Measurements from ENCODE around the gene PPP6C. TPM values are rescaled to one million over a fixed set of nuclear protein-coding genes. Genes with fewer than 3 reads are reported as not detected.

The PPP6C gene
- total RNA-seq, 1 experiment from 2014 or later = 41.2 TPM

- Mint-ChIP-seq H3K36me3 (ENCODE audit: insufficient read depth, unreplicated experiment) (peaks cover 27% of the 10 kb centered on the region), H3K27me3 (ENCODE audit: insufficient read depth, unreplicated experiment) (no peaks in the 10 kb centered on the region), H3K4me1 (ENCODE audit: low read depth, unreplicated experiment) (no peaks in the 10 kb centered on the region), H3K9me3 (ENCODE audit: unreplicated experiment) (no peaks in the 10 kb centered on the region), H3K27ac (ENCODE audit: unreplicated experiment) (no peak overlapping the region), H3K4me3 (ENCODE audit: unreplicated experiment) (no peak overlapping the region)
- H3K4me1 ChIP-seq = no peaks in the 10 kb centered on the region
- no TSS peak for BruUV-seq (replicated peaks)
- H3K4me3 ChIP-seq (ENCODE audit: low read depth, low read length) = no peak overlapping the region
- no peak for TF ChIP-seq CTCF (IDR thresholded peaks at IDR 0.05; ENCODE audit: insufficient read depth in 1 of 2, low read depth in 1 of 2, low read length in 1 of 2, severe bottlenecking in 1 of 2, unreplicated experiment in 1 of 2)
- H3K27me3 ChIP-seq (replicated peaks; ENCODE audit: control insufficient read depth, insufficient read depth, low read length) = no peaks in the 10 kb centered on the region
- ChIA-PET POLR2A (interaction anchor here (0.6 kb wide), 1 partner anchor 153 kb away, joined by 3 read pairs; no protein-coding TSS in a partner anchor), CTCF (no interaction called here)
- DNase-seq = no peak
- intact Hi-C loops (cut with micrococcal nuclease; ENCODE audit: unreplicated experiment) = no loop called here
- no peaks in the 10 kb centered on the region for H3K9me3 ChIP-seq
- H3K36me3 ChIP-seq (ENCODE audit: control insufficient read depth, insufficient read depth, low read length) = no peaks in the 10 kb centered on the region
Measured at GRCh38 chr9:125214186-125214585, 24.6 kb upstream of the PPP6C start.

GRCh38 chr9:125204477-125204876 is 14.9 kb upstream of the PPP6C start:
- no peak for DNase-seq
- Mint-ChIP-seq H3K27me3 (ENCODE audit: insufficient read depth, unreplicated experiment) (no peaks in the 10 kb centered on the region), H3K4me3 (ENCODE audit: unreplicated experiment) (no peak overlapping the region), H3K9me3 (ENCODE audit: unreplicated experiment) (no peaks in the 10 kb centered on the region), H3K27ac (ENCODE audit: unreplicated experiment) (peak overlapping the region; percentile 20), H3K4me1 (ENCODE audit: low read depth, unreplicated experiment) (peaks cover 18% of the 10 kb centered on the region), H3K36me3 (ENCODE audit: insufficient read depth, unreplicated experiment) (peaks cover 54% of the 10 kb centered on the region)
- Histone ChIP-seq H3K9me3 (no peaks in the 10 kb centered on the region), H3K27me3 (replicated peaks; ENCODE audit: control insufficient read depth, insufficient read depth, low read length) (no peaks in the 10 kb centered on the region), H3K4me3 (ENCODE audit: low read depth, low read length) (no peak overlapping the region), H3K4me1 (peaks cover 11% of the 10 kb centered on the region), H3K36me3 (ENCODE audit: control insufficient read depth, insufficient read depth, low read length) (no peaks in the 10 kb centered on the region)
- BruUV-seq (replicated peaks) = no TSS peak
- no peak for TF ChIP-seq CTCF (IDR thresholded peaks at IDR 0.05; ENCODE audit: insufficient read depth in 1 of 2, low read depth in 1 of 2, low read length in 1 of 2, severe bottlenecking in 1 of 2, unreplicated experiment in 1 of 2)
- ChIA-PET POLR2A (no interaction called here), CTCF (interaction anchor here (0.7 kb wide), 1 partner anchor 14 kb away, joined by 3 read pairs; no protein-coding TSS in a partner anchor)
- intact Hi-C loops (cut with micrococcal nuclease; ENCODE audit: unreplicated experiment) = no loop called here

- intact Hi-C loops (cut with micrococcal nuclease; ENCODE audit: unreplicated experiment) = no loop called here
- no peaks in the 10 kb centered on the region for H3K9me3 ChIP-seq
- ChIA-PET POLR2A (interaction anchor here (0.6 kb wide), 1 partner anchor 397 kb away, joined by 5 read pairs; no protein-coding TSS in a partner anchor), CTCF (no interaction called here)
- DNase-seq = no peak
- no peak overlapping the region for H3K4me3 ChIP-seq (ENCODE audit: low read depth, low read length)
- no TSS peak for BruUV-seq (replicated peaks)
- TF ChIP-seq CTCF (IDR thresholded peaks at IDR 0.05; ENCODE audit: insufficient read depth in 1 of 2, low read depth in 1 of 2, low read length in 1 of 2, severe bottlenecking in 1 of 2, unreplicated experiment in 1 of 2) = no peak
- no peaks in the 10 kb centered on the region for H3K27me3 Mint-ChIP-seq (ENCODE audit: insufficient read depth, unreplicated experiment)
- H3K9me3 Mint-ChIP-seq (ENCODE audit: unreplicated experiment) = no peaks in the 10 kb centered on the region
- H3K27ac Mint-ChIP-seq (ENCODE audit: unreplicated experiment) = no peak overlapping the region
- H3K4me3 Mint-ChIP-seq (ENCODE audit: unreplicated experiment) = no peak overlapping the region
- peaks cover 39% of the 10 kb centered on the region for H3K36me3 Mint-ChIP-seq (ENCODE audit: insufficient read depth, unreplicated experiment)
- peaks cover 18% of the 10 kb centered on the region for H3K4me1 Mint-ChIP-seq (ENCODE audit: low read depth, unreplicated experiment)
- H3K27me3 ChIP-seq (replicated peaks; ENCODE audit: control insufficient read depth, insufficient read depth, low read length) = no peaks in the 10 kb centered on the region
- peaks cover 13% of the 10 kb centered on the region for H3K4me1 ChIP-seq
- no peaks in the 10 kb centered on the region for H3K36me3 ChIP-seq (ENCODE audit: control insufficient read depth, insufficient read depth, low read length)
Measured at GRCh38 chr9:125202846-125203618, 13.4 kb upstream of the PPP6C start.
